Thoracic aorta (tissue), 2 donors: Measurements from ENCODE around the gene CCDC12. TPM values are rescaled to one million over a fixed set of nuclear protein-coding genes. Genes with fewer than 3 reads are reported as not detected.

ENCODE experiments used
- ATAC-seq: fragments of 150-250 bp; one replicate; pipeline ENCODE4 v1.8.0; 2017; ENCODE audit warnings: low read depth; ENCODE audit not compliant: insufficient number of reproducible peaks, low FRiP score
- DNase-seq: peaks from one replicate; pipeline ENCODE4 v3.0.0-alpha.2; 2020; ENCODE audit warnings: low spot score
- H3K27ac ChIP-seq, 2 donors: fragments of 200-600 bp; sonication (generic); 1 replicate in 1 of 2; 2 replicates in 1 of 2; pipeline ENCODE4 v1.5.1; 2016; ENCODE audit warnings: mild to moderate bottlenecking in 2 of 2, moderate library complexity in 2 of 2
- H3K27me3 ChIP-seq: fragments of 200-600 bp; sonication (generic); replicated peaks from 2 replicates; pipeline ENCODE4 v1.6.0; 2016; ENCODE audit warnings: mild to moderate bottlenecking; ENCODE audit not compliant: insufficient read depth
- H3K36me3 ChIP-seq: fragments of 200-600 bp; sonication (generic); one replicate; pipeline ENCODE4 v1.5.1; 2016
- H3K4me1 ChIP-seq, 2 donors: fragments of 200-600 bp; sonication (generic); 1 replicate in 1 of 2; 2 replicates in 1 of 2; pipeline versions ENCODE4 v1.5.1 to v1.6.0; 2016; ENCODE audit warnings: low read depth in 2 of 2, mild to moderate bottlenecking in 1 of 2; ENCODE audit not compliant: control insufficient read depth in 1 of 2
- H3K4me3 ChIP-seq: fragments of 200-600 bp; sonication (generic); 2 replicates; pipeline ENCODE4 v1.5.1; 2016; ENCODE audit warnings: mild to moderate bottlenecking
- H3K9me3 ChIP-seq: fragments of 200-600 bp; sonication (generic); 2 replicates; pipeline ENCODE4 v1.5.1; 2016
- CTCF ChIP-seq: fragments of 200-600 bp; sonication (generic); IDR thresholded peaks from one replicate; pipeline ENCODE4 v1.5.1; 2019; ENCODE audit warnings: antibody characterized with exemption
- total RNA-seq, 2 donors: library from RNA; depleted of rRNA; stranded (reverse); fragments of >200 nt; gene quantifications; one replicate each; pipeline versions ENCODE4 v1.1.0 to v1.2.3, GENCODE V29; 2016

CCDC12 gene
- total RNA-seq, 2 donors from 2014 or later = 29.8 to 58.8 TPM

- Histone ChIP-seq H3K9me3 (no peaks in the 10 kb centered on the region), H3K27ac (no peak overlapping the region), H3K4me1 (peaks cover 31 to 54% of the 10 kb centered on the region in 2 donors), H3K4me3 (no peak overlapping the region), H3K27me3 (no peaks in the 10 kb centered on the region), H3K36me3 (no peaks in the 10 kb centered on the region)
- no peak for DNase-seq
- TF ChIP-seq CTCF = no peak
- ATAC-seq = no peak
Observed at GRCh38 chr3:46875560-46875959, 101.0 kb downstream of the CCDC12 start.

DNA sequence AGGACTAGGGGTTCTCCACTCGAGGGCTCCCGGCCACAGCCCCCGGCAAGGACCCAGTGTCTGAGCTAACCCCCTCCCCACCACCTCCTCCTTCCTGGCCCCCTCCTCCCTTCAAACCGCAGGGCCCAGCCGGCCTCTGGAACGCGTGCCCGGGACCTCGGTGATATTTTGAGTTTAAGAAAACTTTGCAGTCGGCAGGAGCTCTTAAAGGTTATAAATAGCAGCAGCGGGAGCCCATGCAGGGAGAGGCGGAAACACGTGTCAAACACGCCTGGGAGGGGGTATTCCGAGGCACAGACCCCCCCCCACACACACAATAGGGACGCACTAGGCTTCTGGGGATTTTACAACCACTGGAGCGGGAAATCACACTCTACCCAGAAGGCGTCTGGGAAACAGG is 102.1 kb downstream of the CCDC12 start:
- no peaks in the 10 kb centered on the region for H3K9me3 ChIP-seq
- no peaks in the 10 kb centered on the region for H3K27me3 ChIP-seq
- H3K4me3 ChIP-seq = no peak overlapping the region
- no peak for TF ChIP-seq CTCF
- H3K27ac ChIP-seq = peak overlapping the region; percentile 38 to 63
- DNase-seq = no peak
- ATAC-seq = no peak
- H3K4me1 ChIP-seq = peaks cover 31 to 60% of the 10 kb centered on the region in 2 donors
- H3K36me3 ChIP-seq = no peaks in the 10 kb centered on the region

GRCh38 chr3:46873521-46873920 is 103.0 kb downstream of the CCDC12 start:
- ATAC-seq (no peak), DNase-seq (no peak)
- Histone ChIP-seq H3K36me3 (no peaks in the 10 kb centered on the region), H3K4me3 (no peak overlapping the region), H3K27me3 (no peaks in the 10 kb centered on the region), H3K27ac (peak overlapping the region in 1 of 2 donors; percentile 63), H3K4me1 (peaks cover 31 to 69% of the 10 kb centered on the region in 2 donors), H3K9me3 (no peaks in the 10 kb centered on the region)
- no peak for TF ChIP-seq CTCF

Other genes with a start within 250 kb of the CCDC12 start
- gene MYL3, start 113.3 kb downstream of the CCDC12 start, total RNA-seq = 1 to 10 TPM in 1 of 2 donors, not detected in 1; 1.5 TPM
- gene PTH1R, start 99.0 kb downstream of the CCDC12 start, total RNA-seq = 1 to 10 TPM; 5.6 to 8.9 TPM
- gene NBEAL2, start 2.9 kb upstream of the CCDC12 start, total RNA-seq = 10 to 100 TPM; 39.7 to 48.7 TPM
- gene SETD2, start 187.4 kb upstream of the CCDC12 start, total RNA-seq = 10 to 100 TPM; 44.3 to 78.9 TPM